Astrocyte (in vitro differentiated cells and primary cell): Measurements from ENCODE around the gene MAPK12. TPM values are rescaled to one million over a fixed set of nuclear protein-coding genes. Genes with fewer than 3 reads are reported as not detected.

Experiments
- DNase-seq: peaks from one replicate; pipeline ENCODE4 v3.0.0-alpha.2; 2010; ENCODE audit warnings: low read depth
- FAIRE-seq: peaks from 2 replicates; lab custom pipeline; 2011; peaks lifted over from hg19 to GRCh38; lab: Jason Lieb, UNC
- H2AFZ ChIP-seq: 2 replicates; pipeline ENCODE4 v1.6.0; 2012; ENCODE audit warnings: low read depth, low read length, inconsistent platforms
- H3K27ac ChIP-seq: 2 replicates; pipeline ENCODE4 v1.5.1; 2011; ENCODE audit warnings: low read depth, low read length, inconsistent platforms
- H3K27me3 ChIP-seq: 2 replicates; pipeline ENCODE4 v1.6.0; 2011; ENCODE audit warnings: low read length, inconsistent platforms; ENCODE audit not compliant: insufficient read depth
- H3K36me3 ChIP-seq: 2 replicates; pipeline ENCODE4 v1.5.1; 2011; ENCODE audit warnings: low read length, inconsistent platforms; ENCODE audit not compliant: insufficient read depth
- H3K4me1 ChIP-seq: 2 replicates; pipeline ENCODE4 v1.5.1; 2011; ENCODE audit warnings: low read length, inconsistent platforms; ENCODE audit not compliant: insufficient read depth
- H3K4me2 ChIP-seq: 2 replicates; pipeline ENCODE4 v1.6.0; 2012; ENCODE audit warnings: low read length, inconsistent platforms
- H3K4me3 ChIP-seq: 2 replicates; pipeline ENCODE4 v1.5.1; 2011; ENCODE audit warnings: low read depth, mild to moderate bottlenecking, low read length, inconsistent platforms; ENCODE audit not compliant: insufficient read depth
- H3K79me2 ChIP-seq: 2 replicates; pipeline ENCODE4 v1.6.0; 2012; ENCODE audit warnings: mild to moderate bottlenecking, low read length, inconsistent platforms; ENCODE audit not compliant: insufficient read depth
- H3K9ac ChIP-seq: 2 replicates; pipeline ENCODE4 v1.6.0; 2012; ENCODE audit warnings: mild to moderate bottlenecking, low read length, inconsistent platforms
- H3K9me3 ChIP-seq: 2 replicates; pipeline ENCODE4 v1.5.1; 2012; ENCODE audit warnings: low read depth, mild to moderate bottlenecking, low read length, inconsistent platforms; ENCODE audit not compliant: insufficient read depth
- H4K20me1 ChIP-seq: 2 replicates; pipeline ENCODE4 v1.6.0; 2012; ENCODE audit warnings: low read length, inconsistent platforms; ENCODE audit not compliant: insufficient read depth
- H3K27ac Mint-ChIP-seq: one replicate; pipeline ENCODE4 v1.8.0; 2021; ENCODE audit warnings: mild to moderate bottlenecking, mixed read lengths; ENCODE audit not compliant: unreplicated experiment
- H3K27me3 Mint-ChIP-seq: one replicate; pipeline ENCODE4 v1.8.0; 2021; ENCODE audit warnings: low read depth, mixed read lengths; ENCODE audit not compliant: unreplicated experiment
- H3K36me3 Mint-ChIP-seq: one replicate; pipeline ENCODE4 v1.8.0; 2021; ENCODE audit warnings: low read depth, mixed read lengths; ENCODE audit not compliant: unreplicated experiment
- H3K4me1 Mint-ChIP-seq: one replicate; pipeline ENCODE4 v1.8.0; 2021; ENCODE audit warnings: low read depth, mixed read lengths; ENCODE audit not compliant: unreplicated experiment
- H3K4me3 Mint-ChIP-seq: one replicate; pipeline ENCODE4 v1.8.0; 2021; ENCODE audit warnings: mild to moderate bottlenecking, moderate library complexity, mixed read lengths; ENCODE audit not compliant: unreplicated experiment
- H3K9me3 Mint-ChIP-seq: one replicate; pipeline ENCODE4 v1.8.0; 2021; ENCODE audit warnings: mild to moderate bottlenecking, mixed read lengths; ENCODE audit not compliant: unreplicated experiment
- CTCF ChIP-seq: IDR thresholded peaks from 2 replicates; pipeline ENCODE4 v1.5.1; 2011; ENCODE audit warnings: low read depth, mild to moderate bottlenecking, inconsistent platforms, low read length, moderate library complexity; ENCODE audit not compliant: insufficient read depth
- EZH2 ChIP-seq: IDR thresholded peaks from 2 replicates; pipeline ENCODE4 v1.6.1; 2012; ENCODE audit warnings: mild to moderate bottlenecking, low read length, inconsistent platforms; ENCODE audit not compliant: insufficient read depth
- total RNA-seq: library from RNA; stranded (reverse); gene quantifications from 2 replicates; pipeline ENCODE4 v1.2.1, GENCODE V29; 2021

The MAPK12 gene
- total RNA-seq, 1 donor from 2014 or later, result 36.4 TPM

DNA sequence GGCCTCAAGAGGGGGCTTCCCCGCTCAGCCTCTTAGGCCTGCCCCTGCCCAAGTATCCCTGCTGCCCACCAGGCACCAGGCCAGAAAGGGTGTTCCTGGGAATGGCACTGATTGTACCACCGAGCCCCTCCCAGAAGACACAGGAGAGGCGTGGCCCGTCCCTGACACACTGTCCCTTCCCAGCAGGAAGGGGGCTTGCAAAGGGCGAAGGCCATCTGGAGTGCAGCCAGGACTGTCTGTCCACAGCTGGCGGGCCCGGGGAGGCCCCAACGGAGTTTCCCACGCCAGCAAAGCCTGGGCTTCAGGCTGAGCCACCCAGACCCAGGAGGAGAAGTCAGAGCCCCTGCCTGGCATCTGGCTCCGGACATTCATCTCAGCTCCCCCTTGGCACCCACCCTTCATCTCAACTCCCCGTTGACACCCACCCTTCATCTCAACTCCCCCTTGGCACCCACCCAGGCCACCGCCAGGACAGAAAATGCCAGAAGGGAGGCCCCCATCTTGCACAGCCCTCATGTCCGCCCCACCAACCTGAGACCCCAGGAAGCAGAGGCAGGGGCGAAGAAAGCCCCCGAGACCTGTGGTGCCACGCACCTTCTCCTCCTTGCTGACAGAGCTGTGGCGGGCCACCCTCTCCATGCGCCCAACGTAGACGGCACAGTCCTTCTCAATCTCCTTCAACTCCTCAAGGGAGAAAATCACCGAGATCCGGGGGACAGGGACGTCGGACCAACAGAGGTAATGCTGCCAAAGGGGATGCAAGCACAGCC lies 36.1 kb downstream of the MAPK12 start:
- Histone ChIP-seq H3K4me1 (no peaks in the 10 kb centered on the region), H3K27ac (no peak overlapping the region), H3K4me3 (no peak overlapping the region), H3K36me3 (peaks cover 7% of the 10 kb centered on the region), H3K79me2 (no peaks in the 10 kb centered on the region), H3K9ac (no peak overlapping the region), H2AFZ (no peak overlapping the region), H3K4me2 (no peak overlapping the region), H4K20me1 (peaks cover 43% of the 10 kb centered on the region), H3K9me3 (no peaks in the 10 kb centered on the region), H3K27me3 (no peaks in the 10 kb centered on the region)
- Mint-ChIP-seq H3K27me3 (no peaks in the 10 kb centered on the region), H3K36me3 (peaks cover 20% of the 10 kb centered on the region), H3K9me3 (no peaks in the 10 kb centered on the region), H3K27ac (no peak overlapping the region), H3K4me3 (no peak overlapping the region), H3K4me1 (peaks cover 2% of the 10 kb centered on the region)
- DNase-seq (no peak), FAIRE-seq (no peak)
- TF ChIP-seq EZH2 (no peak), CTCF (no peak)

GRCh38 chr22:50224071-50224470 lies 37.4 kb downstream of the MAPK12 start:
- Histone ChIP-seq H4K20me1 (peaks cover 45% of the 10 kb centered on the region), H3K79me2 (no peaks in the 10 kb centered on the region), H2AFZ (no peak overlapping the region), H3K36me3 (peaks cover 7% of the 10 kb centered on the region), H3K4me3 (no peak overlapping the region), H3K27ac (no peak overlapping the region), H3K27me3 (no peaks in the 10 kb centered on the region), H3K9ac (no peak overlapping the region), H3K4me2 (no peak overlapping the region), H3K9me3 (no peaks in the 10 kb centered on the region), H3K4me1 (no peaks in the 10 kb centered on the region)
- H3K4me1 Mint-ChIP-seq, result peaks cover 2% of the 10 kb centered on the region
- no peaks in the 10 kb centered on the region for H3K9me3 Mint-ChIP-seq
- DNase-seq, result no peak
- no peak overlapping the region for H3K27ac Mint-ChIP-seq
- TF ChIP-seq EZH2 (no peak), CTCF (no peak)
- no peak for FAIRE-seq
- H3K4me3 Mint-ChIP-seq, result no peak overlapping the region
- H3K27me3 Mint-ChIP-seq, result no peaks in the 10 kb centered on the region
- peaks cover 15% of the 10 kb centered on the region for H3K36me3 Mint-ChIP-seq

DNA sequence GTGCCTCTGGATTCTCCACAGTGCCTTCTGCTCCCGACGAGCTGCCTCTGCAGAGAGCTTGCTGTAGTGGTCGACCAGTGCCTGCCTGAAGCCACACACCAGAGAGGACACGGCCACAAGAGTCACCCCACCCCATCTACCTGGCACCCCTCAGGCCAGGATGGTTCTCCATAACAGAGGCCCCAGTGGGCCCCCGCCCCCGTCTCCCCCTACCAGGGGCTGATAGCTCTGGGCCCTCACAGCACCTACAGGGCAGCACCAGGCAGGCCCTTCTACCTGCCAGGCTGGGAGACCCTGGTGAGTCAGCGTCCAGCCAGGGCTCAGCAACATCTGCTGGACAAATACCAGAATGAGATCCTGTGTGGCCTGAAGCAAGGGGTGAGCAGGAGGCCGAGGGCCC lies 39.0 kb downstream of the MAPK12 start:
- H3K79me2 ChIP-seq, result no peaks in the 10 kb centered on the region
- DNase-seq (no peak), FAIRE-seq (no peak)
- TF ChIP-seq CTCF (no peak), EZH2 (no peak)
- no peak overlapping the region for H3K4me3 Mint-ChIP-seq
- H3K9me3 ChIP-seq, result no peaks in the 10 kb centered on the region
- no peaks in the 10 kb centered on the region for H3K27me3 Mint-ChIP-seq
- H3K27ac ChIP-seq, result no peak overlapping the region
- no peak overlapping the region for H2AFZ ChIP-seq
- H3K9ac ChIP-seq, result no peak overlapping the region
- H3K27ac Mint-ChIP-seq, result no peak overlapping the region
- no peaks in the 10 kb centered on the region for H3K27me3 ChIP-seq
- H4K20me1 ChIP-seq, result peaks cover 52% of the 10 kb centered on the region
- peaks cover 2% of the 10 kb centered on the region for H3K4me1 Mint-ChIP-seq
- H3K4me1 ChIP-seq, result no peaks in the 10 kb centered on the region
- H3K4me2 ChIP-seq, result no peak overlapping the region
- peaks cover 11% of the 10 kb centered on the region for H3K36me3 Mint-ChIP-seq
- no peaks in the 10 kb centered on the region for H3K9me3 Mint-ChIP-seq
- H3K36me3 ChIP-seq, result peaks cover 7% of the 10 kb centered on the region
- no peak overlapping the region for H3K4me3 ChIP-seq
